GM12891 (cell line): ENCODE measurements around the gene WEE2.

Experiments used
- POLR2A ChIP-seq: IDR thresholded peaks from 2 replicates; pipeline ENCODE4 v1.6.1; 2011; ENCODE audit warnings: low read depth, low read length, control low read depth
- POLR2AphosphoS5 ChIP-seq: IDR thresholded peaks from 2 replicates; pipeline ENCODE4 v1.6.1; 2011; ENCODE audit warnings: low read depth, low read length, control low read depth

GRCh38 chr7:141713890-141714289, 5.7 kb downstream of the WEE2 start:
- TF ChIP-seq POLR2A (no peak), POLR2AphosphoS5 (no peak)
